CD4-positive, alpha-beta T cell treated with Interleukin-10 for 1 hour (primary cell): Measurements from ENCODE around the gene SLC44A1.

Experiments used
- DNase-seq: peaks from one replicate; pipeline ENCODE4 v3.0.0-alpha.2; 2020

The SLC44A1 gene

DNA sequence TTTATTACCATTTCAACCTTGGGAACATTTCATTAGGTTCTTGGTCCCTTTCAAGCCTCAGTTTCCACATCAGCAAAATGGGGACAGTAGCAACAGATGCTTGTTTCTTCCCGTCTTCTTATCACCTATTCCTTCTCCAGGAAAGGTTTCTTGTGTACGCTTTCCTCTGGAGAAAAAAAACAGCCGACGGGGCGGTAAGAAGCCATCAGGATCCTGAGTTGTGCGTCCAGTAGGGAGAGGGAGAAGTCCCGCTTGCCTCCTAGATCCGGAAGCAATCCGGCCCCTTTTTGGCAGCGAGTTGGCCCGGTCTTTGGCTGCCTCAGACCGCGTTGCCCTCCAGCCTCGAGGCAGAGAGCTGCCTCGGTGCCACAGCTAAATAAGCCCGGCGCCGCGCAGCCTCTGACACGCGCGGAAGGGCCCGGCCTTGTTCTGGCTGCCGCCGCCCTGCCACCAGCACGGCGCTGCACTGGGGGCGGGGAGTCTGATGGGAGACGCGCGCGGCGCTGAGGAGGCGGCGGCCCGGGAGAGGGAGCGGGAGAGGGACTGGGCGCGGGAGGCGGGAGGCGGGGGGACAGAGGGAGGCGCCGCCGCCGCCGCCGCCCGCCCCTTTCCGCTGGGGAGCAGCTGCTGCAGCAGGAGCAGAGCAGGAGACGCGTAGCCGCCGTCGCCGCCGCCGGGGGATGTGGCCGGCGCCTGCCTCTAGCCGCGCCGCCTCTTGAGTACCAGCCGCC lies at the start of gene SLC44A1:
Gene SLC44A1 (plus strand): TSS at position 649 of the 731 bp plus-strand sequence. CDS start 218 bp downstream, outside the sequence.
- peak; percentile 93 for DNase-seq

DNA sequence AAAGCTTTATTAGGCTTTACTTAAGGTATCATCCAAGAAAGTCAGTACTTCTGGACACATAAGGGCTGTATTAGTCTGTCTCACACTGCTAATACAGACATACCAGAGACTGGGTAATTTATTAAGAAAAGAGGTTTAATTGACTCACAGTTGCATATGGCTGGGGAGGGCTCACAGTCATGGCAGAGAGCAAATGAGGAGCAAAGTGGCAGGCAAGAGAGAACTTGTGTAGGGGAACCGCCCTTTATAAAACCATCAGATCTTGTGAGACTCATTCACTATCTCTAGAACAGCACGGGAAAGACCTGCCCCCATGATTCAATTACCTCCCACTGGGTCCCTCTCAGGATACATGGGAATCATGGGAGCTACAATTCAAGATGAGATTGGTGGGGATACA lies 49.2 kb upstream of the SLC44A1 start:
- DNase-seq: no peak

DNA sequence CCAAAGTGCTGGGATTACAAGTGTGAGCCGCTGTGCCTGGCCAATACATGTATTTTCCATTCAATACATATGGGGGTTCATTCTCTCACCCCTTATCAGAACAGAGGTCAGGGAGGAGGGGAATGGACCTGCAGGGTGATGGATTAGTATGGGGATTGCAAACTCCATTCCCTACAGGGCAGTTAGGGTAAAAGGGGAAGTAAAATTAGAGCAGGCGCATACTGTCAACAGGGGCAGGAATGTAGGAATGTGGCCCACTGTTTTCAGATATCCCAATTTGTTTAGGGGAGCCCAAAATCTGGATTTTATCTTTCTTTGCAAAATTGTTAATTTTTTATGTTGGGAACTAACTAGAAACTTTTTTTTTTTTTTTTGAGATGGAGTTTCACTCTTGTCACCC lies 46.4 kb upstream of the SLC44A1 start:
- no peak for DNase-seq

DNA sequence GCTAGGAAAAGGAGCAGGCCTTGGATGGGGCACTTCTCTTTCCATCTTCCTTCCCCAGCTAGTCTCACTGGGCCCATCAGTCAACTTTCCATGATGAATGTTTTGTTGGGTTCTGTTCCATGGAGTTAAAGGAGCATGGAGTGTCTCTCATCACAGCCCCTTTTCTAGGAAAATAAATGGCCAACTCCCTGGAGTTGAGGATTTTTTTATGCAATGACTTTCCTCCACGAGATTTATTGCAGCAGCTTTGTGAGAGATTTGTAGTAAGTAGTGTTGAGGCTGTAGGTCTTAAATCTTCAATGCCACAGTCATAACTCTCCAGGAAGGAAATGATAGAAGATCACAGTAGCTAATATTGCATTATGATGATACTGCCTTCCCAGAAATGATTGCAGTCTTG lies 45.6 kb upstream of the SLC44A1 start:
- DNase-seq: no peak

DNA sequence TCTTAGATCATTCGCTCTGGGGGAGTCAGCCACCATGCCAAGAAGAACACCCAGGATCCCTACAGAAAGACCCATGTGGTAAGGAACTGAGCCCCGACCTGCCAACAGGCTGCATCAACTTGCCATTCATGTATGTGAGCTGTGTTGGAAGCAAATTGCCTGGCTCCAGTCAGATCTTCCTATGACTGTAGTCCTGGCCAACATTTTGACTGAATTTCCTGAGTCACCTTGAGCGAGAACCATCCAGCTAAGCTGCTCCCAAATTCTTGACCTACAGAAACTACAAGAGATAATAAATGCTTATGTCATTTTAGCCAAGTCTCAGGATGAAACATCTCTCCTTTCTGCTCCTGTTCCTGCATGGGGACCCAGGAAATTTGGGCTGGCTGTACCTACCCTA lies 40.0 kb upstream of the SLC44A1 start:
- no peak for DNase-seq

DNA sequence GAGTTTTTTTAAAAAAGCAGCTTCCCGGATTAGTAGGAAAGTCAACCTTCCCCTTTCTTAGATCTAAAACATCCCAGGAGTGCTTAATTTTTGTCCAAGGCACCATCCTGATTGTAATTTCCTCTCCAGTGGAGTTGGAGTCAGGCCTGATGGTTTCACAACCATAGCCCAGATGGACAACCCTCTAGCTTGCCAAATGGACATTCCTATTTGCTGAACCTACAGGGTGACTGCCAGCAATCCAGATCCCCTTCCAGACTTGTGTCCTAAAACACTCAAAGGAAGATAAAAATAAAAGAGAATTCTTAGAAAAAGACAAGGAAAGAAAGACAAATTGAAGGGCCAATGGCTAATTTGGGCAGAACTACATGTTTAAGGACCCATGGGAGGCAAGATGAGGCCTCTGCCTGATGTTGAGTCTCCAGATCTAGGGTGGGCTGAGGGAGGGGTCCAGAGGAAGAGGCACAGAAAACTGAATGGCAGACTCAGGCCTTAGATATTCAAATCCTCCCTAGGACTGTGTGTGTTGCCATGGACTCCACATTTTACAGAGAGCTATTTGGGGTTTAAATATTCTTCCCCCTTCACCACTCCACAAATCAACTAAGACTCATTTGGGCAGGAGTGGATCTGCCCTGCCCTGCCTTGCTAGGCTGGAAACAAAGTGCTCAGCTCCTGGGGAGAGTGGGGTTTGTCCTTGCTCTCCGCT lies 38.5 kb upstream of the SLC44A1 start:
- DNase-seq: no peak

DNA sequence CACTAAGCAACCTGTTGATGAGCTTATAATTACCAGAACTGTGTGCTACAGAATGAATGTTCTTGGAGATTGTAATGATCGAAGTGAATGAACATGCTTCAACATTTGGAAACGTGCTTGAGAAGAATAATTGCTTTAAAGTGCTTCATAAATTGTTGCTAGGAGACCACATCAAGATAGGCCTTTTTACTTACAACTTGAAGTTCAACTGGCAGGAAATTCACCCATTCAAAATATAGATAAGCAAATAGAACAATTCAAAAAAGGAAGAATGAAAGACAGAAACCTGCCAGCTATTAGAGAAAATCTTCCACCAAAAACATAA lies 38.0 kb upstream of the SLC44A1 start:
- no peak for DNase-seq

DNA sequence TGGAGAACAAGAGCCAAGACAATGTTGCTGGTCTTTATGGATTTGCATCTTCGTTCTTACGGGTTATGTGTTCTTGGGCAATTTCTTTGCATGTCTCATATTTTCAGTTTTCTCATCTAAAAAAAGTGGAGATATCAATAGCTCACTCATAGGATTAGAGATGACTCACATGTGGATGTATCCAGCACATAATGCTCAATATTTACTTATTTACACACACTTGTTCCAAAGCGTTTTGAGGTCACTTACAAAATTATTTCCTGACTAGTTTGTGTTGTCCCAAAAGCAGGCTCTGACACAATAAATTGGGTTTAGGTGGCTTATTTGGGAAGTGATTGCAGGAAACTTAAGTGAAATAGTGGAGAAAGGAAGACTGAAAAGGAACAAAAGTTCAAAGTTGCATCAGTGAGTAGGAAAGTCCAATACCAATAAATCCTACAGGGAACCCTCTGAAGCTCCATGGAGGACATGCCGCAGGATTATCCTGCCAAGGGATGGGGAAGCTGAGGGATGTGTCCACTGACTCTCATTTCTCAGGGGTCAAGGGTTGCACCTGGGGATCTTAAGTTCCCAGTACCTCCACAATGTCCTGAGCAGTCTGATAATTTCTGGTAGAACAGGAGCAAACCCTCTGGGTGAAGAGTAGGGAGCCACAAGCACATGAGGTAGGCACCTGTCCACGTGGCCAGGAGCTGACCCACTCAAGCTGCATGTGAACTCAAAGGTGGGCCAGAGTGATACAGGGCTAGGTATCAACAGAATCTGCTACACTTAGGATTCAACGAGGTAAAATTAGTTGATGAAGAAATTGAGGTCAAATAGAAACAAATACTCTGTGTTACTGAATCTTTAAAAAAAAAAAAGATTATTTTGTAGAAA lies 37.4 kb upstream of the SLC44A1 start:
- DNase-seq: no peak

DNA sequence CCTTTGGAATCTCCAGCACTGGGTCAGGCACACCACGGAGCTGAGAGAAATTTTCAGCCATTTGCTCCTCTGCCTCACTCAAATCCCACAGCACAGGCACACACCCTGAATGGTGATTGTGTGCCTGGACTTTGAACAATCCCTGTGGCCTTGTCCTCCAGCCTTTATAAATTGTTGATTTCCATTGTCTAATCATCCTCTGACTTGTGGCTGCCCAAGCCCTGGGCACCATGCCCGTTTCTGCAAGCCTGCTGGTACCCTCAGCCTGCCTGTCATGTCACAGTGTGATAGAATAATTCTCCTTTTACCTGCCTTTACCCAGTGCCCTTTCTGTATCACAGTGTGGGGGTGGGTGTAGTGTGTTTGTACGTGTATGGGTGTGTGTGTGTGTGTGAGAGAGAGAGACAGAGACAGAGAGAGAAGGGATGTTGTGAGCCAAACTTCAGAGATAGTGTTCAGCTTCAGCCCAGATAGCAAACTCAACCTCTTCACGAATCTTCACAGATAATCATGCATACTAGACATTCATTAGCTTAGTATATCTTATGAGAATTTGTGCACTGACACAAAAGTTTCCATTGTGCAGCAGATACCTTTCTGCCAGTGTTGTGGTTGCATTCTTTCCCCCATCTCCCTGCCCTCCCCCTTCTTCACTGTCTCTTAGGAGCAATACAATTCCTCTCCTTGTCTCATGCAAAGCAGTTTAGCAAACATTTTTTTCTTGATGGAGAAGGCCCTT lies 27.8 kb upstream of the SLC44A1 start:
- DNase-seq: no peak

DNA sequence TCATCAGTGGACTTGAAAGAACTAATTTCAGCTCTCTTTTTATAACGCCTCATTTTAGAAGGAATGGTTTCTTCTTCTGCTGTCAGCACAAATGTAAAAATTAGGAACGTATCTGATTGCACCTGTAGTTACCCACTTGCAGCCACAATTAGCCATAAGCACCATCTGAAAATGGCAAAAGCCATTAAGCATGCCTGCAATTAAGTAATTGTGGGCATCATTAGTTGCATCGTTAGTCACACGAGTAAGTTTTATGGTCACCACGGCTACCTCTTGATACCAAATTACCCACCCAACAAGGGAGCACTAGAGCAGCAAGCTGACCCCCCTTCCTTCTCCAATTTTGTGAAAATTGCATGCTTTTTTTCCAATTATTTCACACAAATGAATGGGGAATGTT lies 25.8 kb upstream of the SLC44A1 start:
- no peak for DNase-seq

DNA sequence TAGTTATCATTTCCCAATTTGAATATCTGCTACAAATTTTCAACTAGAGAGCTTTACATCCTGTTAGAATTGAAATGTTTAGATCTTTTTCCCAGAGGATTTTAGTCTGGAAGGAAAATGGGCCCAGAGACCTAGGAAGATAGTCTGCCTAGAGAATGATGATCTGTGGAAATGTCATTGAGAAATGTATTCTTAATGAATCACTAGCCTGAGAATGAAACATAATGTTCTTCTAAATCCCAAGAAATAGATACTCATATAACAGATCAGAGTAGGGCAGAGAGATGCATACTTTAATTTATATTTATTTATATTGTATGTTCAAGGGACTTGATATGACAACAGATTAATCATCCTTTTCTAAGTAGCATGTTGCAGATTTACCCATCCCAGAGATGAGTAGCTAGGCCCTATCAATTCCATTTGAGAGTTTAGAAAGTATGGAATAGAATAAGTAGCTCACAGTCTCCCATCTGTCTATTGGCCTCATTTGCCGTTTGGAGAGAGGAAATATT lies 25.1 kb upstream of the SLC44A1 start:
- no peak for DNase-seq

DNA sequence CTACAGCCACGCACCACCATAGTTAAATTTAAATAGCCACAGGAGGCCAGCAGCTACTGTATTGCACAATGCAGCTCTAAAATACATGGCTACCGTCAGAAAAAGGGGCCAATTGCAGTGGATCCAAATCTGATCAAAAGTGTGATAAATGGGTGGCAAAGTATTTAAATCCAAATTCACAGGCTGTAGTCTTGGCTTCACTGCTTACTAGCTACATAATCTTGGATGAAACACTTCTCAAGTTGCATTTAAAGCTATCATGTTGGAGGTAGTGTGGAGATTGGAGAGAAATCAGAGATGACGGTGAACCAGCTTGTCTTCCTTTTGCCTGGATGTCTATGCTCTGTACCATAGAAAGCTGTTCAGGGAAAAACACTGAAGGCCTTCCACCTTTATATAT lies 24.0 kb upstream of the SLC44A1 start:
- no peak for DNase-seq

DNA sequence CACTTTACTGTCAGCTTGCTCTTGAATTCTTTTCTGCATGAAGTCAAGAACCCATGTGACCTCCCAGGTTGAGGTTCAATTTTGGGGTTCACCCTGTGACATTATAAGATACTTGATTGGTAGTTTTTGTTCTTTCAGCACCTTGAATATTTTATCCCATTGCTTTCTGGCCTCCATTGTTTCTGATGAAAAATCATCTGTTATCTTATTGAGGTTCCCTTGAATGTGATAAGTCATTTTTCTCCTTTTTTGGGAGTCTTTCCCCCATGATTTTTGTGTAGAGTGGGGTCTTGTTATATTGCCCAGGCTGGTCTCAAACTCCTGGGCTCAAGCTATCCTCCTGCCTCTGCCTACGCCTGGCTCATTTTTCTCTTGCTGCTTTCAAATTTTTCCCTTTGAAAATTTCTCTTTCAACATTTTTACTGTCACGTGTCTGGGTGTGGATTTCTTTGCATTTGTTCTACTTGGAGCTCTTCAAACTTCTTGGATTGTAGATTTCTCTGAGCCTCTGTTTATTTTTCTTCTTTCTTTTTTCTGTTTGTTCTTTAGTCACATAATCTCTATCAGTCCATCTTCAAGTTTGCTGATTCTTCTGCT lies 20.8 kb upstream of the SLC44A1 start:
- DNase-seq: no peak

DNA sequence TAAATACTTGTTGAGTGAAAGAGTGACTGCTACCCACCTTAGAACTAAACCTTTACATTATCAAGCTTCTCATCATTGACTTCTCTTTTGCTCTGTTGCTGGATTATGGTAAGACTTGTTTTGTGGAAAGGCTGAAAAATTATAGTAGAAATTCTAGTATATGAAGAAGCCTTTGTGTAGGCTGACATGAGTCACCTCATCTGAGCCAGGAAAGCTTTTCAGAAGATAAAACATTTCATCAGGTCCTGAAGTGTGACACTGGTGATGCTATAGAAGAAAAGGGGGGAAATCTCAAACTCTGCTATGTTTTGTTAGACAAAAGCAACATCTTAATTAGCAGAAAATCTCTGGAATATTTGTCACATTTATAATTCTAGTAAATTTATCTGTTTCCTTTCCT lies 18.4 kb upstream of the SLC44A1 start:
- no peak for DNase-seq

DNA sequence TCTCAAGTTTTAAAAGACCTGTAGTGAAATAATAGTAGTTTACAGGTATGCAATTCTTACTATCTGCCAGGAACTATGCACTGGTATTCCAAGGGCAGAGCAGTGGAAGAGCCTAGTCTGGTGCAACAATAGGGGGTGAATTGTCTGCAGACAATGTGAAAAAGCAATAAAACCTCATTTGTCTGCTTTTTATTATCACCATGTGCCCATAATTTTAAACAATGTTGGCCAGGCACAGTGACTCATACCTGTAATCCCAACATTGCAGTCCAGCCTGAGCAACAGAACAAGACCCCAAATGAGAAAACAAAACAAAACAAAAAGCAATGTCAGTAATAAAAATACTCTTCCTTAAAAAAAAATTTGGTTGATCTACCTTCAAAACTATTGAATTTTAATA lies 12.2 kb upstream of the SLC44A1 start:
- DNase-seq: no peak

DNA sequence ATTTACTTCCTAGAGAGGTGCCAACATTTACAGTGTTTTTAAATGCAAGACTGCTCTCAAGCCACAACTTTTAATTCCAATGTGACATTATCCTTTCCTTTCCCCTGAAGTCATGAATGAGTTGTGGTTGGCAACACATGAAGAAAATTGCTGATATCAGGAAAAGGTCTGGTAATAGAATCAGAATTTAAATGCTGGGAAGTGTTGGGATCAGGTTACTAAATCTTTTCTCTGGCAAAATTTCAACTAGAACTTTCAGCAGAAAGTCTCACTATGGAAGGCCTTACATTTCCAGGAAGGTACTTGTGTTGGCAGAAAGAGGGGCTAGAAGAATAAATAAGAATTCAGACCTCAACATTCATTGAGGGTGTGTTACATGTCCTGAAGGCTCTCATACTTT lies 10.6 kb upstream of the SLC44A1 start:
- DNase-seq: no peak

DNA sequence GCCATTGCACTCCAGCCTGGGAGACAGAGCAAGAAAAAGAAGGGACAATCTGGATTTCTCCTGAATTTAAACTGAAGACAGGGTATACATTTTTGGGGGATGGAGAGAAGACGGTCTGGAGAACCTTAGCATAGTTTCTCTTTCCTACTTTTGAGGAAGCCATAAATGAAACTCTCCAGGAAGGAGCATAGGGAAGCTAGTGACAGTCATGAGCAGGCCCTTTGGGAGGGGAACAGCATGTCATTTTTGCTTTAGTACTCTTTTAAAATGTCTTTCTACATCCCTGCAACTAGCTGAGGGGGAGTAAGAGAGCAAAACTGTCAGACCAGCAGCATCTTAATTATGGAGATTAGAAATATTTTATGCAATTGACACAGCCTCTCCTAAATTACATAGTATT lies 8.2 kb upstream of the SLC44A1 start:
- DNase-seq: no peak

DNA sequence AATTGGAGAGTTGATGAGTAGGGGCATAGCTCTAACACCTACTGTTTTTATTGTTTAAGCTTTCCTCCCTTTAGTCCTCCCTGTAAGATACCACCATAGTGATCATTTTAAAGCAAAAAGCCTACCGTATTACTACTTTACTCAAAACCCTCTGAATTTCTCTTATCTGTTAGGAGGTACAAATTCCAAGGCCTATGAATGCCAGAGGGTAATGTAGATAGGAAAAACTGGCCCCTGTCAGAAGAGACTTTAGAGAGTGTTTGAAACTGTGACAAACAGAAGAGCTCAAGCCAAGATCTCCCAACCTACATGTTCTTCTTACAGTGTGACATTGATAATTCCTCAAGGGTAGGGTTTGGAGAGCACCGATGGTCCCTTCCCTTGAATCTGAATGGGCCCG lies 7.2 kb upstream of the SLC44A1 start:
- no peak for DNase-seq

DNA sequence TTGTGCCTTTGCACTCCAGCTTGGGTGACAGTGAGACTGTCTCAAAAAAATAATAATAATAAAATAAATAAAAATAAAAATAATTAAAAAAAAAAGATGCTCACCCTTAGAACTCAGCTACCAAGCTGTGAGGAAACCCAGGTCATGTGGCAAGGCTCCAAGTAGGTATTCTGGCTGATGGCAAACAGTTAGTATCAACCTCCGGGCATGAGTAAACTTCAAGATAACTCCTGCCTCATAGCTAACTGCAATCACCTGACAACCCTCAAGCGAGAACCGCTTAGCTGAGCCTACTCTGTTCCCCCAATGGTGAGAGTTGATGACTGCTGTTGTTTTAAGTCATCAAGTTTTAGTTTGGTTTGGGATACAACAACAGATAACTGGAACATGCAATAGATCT lies 6.1 kb upstream of the SLC44A1 start:
- DNase-seq: no peak

DNA sequence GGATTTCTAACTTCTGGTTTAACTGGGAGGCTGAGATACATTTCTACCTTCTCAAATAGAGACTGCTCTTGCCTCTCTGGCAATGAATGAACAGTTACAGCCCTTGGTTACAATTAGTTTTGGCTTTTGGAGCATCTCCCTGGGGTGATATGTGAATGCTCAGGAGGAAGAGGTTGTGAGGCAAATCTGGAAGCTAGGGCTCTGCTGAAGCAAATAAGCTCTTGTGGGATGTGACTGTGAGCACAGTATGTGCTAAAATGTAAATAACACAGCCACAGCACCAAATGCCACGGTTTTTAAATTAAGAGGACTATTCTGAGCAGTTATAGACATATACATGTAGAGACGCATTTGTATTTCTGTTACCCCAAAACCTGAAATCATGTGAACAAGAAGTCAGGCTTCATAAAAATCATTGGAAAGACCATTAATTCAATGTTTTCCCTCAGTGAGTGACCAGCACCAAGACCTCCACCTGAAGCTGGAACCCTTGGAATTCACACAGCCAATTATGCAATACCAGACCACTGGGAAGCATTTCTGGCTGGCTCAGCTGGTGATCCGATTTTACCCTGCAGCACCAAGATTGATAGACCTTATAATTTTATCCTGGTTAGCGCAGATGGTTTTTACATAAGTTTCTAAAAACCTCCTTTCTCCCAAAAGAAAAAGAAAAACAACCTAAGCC lies 3.0 kb upstream of the SLC44A1 start:
- DNase-seq: no peak

DNA sequence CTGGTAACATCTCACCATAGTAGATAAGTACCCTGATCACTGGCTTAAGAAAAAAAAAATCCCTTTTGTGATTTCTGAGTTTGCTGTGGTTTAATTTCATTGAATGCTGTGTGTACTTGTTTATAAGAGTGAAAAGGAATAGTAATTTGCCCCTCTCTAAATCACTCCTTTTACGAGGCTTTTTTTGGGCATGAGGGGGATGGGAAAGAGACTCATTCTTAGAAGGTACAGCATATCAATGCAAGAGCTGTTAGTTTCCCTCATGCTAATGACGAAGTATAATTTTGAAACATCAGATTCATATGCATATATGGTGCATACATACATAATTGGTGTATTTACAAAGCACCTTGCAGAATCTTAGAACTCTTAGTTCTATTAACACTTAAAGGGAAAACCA lies 2.4 kb upstream of the SLC44A1 start:
- DNase-seq: no peak

DNA sequence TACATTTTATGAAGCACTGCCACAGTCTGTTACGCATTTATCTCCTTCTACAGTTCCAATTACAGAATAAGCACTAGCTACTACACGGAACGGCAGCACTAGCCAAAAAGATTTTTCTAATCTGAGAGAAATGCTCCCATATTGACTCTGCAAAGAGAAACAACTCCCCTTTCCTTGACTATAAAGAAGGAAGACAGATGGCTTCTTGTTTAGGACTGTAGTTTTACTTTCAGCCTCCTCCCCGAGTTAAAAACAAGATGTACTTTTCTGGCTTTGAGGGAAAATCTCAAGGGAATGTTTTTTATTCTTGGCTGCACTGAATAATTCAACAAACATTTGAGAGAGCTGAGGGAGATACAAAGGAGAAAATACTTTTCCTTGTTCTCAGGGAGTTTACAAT lies 1.9 kb upstream of the SLC44A1 start:
- no peak for DNase-seq
